ENCODE measurements around the gene CRYGS.
"Not testable (repeated sequence)": the region's sequence is repeated elsewhere in the genome, so short reads cannot be mapped to it uniquely, and the experiment has no call there.

The CRYGS gene

GRCh38 chr3:186544281-186544680 is at the start of gene CRYGS:
Gene CRYGS, minus strand, starts transcription at chr3:186544380. Its CDS starts 54 bp downstream, at chr3:186544326.
- DNase-seq (ENCODE audit: low spot score) = no peak

- no peak for DNase-seq (ENCODE audit: low spot score)
Observed at GRCh38 chr3:186593862-186594261, 49.7 kb upstream of the CRYGS start.

GRCh38 chr3:186592682-186593081 is 48.5 kb upstream of the CRYGS start:
- DNase-seq (ENCODE audit: low spot score) = no peak

GRCh38 chr3:186590580-186591295 is 46.6 kb upstream of the CRYGS start:
- no peak for DNase-seq (ENCODE audit: low spot score)

GRCh38 chr3:186589856-186590579 is 45.8 kb upstream of the CRYGS start:
- DNase-seq (ENCODE audit: low spot score) = peak; percentile 76

GRCh38 chr3:186589121-186589520 is 44.9 kb upstream of the CRYGS start:
- no peak for DNase-seq (ENCODE audit: low spot score)

GRCh38 chr3:186588632-186589031 is 44.5 kb upstream of the CRYGS start:
- DNase-seq (ENCODE audit: low spot score) = peak; percentile 58

GRCh38 chr3:186587183-186587582 is 43.0 kb upstream of the CRYGS start:
- no peak for DNase-seq (ENCODE audit: low spot score)

GRCh38 chr3:186586245-186586644 is 42.1 kb upstream of the CRYGS start:
- DNase-seq (ENCODE audit: low spot score) = not testable (repeated sequence)

GRCh38 chr3:186583831-186584230 is 39.7 kb upstream of the CRYGS start:
- no peak for DNase-seq (ENCODE audit: low spot score)

GRCh38 chr3:186582541-186582940 is 38.4 kb upstream of the CRYGS start:
- no peak for DNase-seq (ENCODE audit: low spot score)

GRCh38 chr3:186580785-186581184 is 36.6 kb upstream of the CRYGS start:
- no peak for DNase-seq (ENCODE audit: low spot score)

GRCh38 chr3:186577521-186577920 is 33.3 kb upstream of the CRYGS start:
- no peak for DNase-seq (ENCODE audit: low spot score)

- no peak for DNase-seq (ENCODE audit: low spot score)
Observed at GRCh38 chr3:186571644-186572013, 27.4 kb upstream of the CRYGS start.

- DNase-seq (ENCODE audit: low spot score) = no peak
Observed at GRCh38 chr3:186570941-186571643, 26.9 kb upstream of the CRYGS start.

- peak; percentile 100 for DNase-seq (ENCODE audit: low spot score)
Observed at GRCh38 chr3:186570096-186570940, 26.1 kb upstream of the CRYGS start, which contains the start of gene DNAJB11. Gene DNAJB11, plus strand, starts transcription at chr3:186570720. Its CDS starts 178 bp downstream, at chr3:186570898.

GRCh38 chr3:186569779-186570095 is 25.6 kb upstream of the CRYGS start:
- no peak for DNase-seq (ENCODE audit: low spot score)

GRCh38 chr3:186569361-186569760 is 25.2 kb upstream of the CRYGS start:
- not testable (repeated sequence) for DNase-seq (ENCODE audit: low spot score)

GRCh38 chr3:186567072-186567921 is 23.1 kb upstream of the CRYGS start, which contains the start of gene TBCCD1:
Gene TBCCD1, minus strand, starts transcription at chr3:186567339. Its CDS starts 3,010 bp downstream, at chr3:186564329.
- peak; percentile 92 for DNase-seq (ENCODE audit: low spot score)

GRCh38 chr3:186566772-186567071 is 22.5 kb upstream of the CRYGS start:
- no peak for DNase-seq (ENCODE audit: low spot score)

GRCh38 chr3:186564586-186564985 is 20.4 kb upstream of the CRYGS start:
- no peak for DNase-seq (ENCODE audit: low spot score)
